ENCODE data around the gene TULP4.

TULP4 gene, protein sequence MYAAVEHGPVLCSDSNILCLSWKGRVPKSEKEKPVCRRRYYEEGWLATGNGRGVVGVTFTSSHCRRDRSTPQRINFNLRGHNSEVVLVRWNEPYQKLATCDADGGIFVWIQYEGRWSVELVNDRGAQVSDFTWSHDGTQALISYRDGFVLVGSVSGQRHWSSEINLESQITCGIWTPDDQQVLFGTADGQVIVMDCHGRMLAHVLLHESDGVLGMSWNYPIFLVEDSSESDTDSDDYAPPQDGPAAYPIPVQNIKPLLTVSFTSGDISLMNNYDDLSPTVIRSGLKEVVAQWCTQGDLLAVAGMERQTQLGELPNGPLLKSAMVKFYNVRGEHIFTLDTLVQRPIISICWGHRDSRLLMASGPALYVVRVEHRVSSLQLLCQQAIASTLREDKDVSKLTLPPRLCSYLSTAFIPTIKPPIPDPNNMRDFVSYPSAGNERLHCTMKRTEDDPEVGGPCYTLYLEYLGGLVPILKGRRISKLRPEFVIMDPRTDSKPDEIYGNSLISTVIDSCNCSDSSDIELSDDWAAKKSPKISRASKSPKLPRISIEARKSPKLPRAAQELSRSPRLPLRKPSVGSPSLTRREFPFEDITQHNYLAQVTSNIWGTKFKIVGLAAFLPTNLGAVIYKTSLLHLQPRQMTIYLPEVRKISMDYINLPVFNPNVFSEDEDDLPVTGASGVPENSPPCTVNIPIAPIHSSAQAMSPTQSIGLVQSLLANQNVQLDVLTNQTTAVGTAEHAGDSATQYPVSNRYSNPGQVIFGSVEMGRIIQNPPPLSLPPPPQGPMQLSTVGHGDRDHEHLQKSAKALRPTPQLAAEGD (N-terminal part only)

DNA sequence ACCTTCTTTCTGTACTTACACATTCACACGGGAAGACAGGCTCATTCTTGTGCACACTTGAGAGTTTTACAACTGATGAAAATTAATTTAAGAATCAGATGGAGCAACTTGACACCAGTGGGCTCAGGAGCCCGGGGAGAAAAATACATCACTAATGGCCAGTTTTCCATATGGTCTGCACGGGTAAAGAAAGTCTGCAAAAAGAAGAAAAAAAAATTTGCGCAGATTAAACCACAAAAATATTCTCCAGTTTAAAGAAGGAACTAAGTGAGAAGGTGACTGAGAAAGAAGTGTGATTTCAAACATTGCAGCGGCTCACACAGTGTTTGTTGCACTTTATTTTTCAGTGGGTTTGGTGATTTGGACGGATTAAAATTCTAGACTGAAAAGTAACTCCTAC is at the start of gene TULP4:
Gene TULP4 (plus strand): TSS at position 301 of the 400 bp plus-strand sequence. CDS start 1,552 bp downstream, outside the sequence.
- no peak for DNase-seq

DNA sequence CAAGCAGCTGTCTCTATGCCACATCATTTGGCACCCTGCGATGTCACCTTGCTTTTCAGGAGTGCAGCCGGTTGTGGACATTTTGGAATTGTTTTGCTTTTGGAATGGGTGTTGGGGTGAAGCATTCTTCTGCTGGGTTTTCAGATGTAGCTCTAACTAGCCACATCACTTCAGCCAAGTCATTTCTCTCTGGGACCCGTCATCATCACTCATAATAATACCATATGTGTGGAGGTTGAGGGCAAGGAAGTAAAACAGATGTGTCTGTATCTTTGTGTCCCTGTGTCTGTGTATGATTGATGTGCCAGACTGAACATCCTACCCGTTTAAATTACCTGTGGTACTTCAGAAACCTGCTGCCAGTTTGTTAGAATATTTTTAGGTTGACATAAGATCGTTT is 49.5 kb upstream of the TULP4 start:
- no peak for DNase-seq

DNA sequence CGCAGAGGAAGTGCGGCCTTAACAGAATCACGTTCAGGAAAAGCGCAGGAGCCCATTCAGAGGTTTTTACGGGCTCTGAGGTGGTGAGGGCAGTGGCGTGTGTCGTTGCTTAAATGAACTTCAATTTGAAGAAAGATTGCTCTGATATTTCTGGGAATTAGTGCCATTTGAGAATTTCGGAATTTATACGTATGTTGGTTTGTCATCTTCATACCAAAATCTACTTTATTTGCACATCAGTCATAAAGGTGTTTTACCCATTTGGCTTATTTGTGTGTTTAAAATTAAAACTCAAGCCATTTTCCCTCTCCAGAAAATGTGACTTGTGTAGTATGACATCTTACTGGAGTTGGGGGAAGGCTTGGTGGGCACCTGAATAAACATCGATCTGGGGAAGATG is 48.1 kb upstream of the TULP4 start:
- no peak for DNase-seq

DNA sequence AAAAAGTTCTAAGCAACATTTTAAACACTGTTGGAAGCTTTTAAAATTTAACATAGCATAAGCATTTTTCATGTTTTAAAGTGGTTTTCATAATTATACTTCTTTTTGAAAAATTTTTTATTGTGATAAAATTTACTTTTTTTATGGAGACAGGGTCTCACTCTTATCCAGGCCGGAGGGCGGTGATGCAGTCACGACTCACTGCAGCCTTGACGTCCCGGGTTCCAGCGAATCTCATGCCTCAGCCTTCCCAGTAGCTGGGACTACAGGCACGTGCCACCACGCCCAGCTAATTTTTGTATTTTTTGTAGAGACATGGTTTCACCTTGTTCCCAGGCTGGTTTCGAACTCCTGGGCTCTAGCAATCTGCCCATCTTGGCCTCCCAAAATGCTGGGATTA is 46.1 kb upstream of the TULP4 start:
- no peak for DNase-seq

DNA sequence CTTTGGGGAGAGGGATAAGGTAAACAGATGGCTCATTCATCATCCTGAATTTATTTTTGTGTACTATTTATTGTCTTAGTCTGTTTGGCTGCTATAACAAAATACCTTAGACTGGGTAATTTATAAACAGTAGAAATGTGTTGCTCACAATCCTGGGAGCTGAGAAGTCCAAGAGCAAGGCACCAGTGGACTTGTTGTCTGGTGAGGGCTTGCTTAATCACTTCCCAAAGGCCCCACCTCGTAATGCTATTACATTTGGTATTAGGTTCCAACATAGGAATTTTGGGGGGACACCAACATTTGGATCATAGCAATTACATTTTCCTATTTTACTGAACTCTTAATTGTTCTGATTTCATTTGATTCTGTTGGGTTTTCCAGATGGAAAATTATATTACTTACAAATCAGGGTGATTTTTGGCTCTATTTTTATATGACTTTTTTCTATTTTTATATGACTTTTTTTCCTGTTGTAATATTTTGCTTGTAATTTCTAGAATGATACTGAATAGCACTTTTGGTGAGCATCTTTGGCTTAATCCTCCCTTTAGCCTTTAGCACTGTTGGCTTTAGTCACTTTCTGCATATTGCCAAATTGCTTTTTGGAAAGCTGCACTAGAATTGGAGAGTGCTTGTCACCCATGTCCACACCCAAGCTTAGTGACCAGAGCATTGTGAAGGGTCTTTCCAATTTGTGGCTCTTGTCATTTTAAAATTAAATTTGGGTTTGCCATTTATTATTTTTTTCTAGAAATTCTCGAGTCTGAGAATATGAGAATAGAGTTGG is 43.7 kb upstream of the TULP4 start:
- DNase-seq = no peak

DNA sequence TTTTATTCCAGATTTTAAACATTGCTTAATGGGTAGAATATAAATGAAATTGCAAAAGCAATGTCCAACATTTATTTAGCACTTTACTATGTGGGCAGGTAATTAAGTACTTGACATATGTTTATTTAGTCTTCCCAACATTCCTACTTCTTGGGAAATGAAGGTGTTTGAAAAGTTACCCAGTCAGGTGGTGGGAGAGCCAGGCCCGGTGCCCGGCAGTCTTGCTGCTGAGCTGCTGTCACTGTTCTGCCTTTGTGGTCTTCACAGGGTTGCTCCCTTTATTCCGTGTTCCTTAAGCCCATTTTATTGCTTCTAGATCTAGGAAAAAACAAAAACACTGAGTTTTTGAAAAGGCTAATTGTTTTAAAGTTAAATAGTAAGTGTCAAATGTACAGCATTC is 42.6 kb upstream of the TULP4 start:
- DNase-seq = no peak

DNA sequence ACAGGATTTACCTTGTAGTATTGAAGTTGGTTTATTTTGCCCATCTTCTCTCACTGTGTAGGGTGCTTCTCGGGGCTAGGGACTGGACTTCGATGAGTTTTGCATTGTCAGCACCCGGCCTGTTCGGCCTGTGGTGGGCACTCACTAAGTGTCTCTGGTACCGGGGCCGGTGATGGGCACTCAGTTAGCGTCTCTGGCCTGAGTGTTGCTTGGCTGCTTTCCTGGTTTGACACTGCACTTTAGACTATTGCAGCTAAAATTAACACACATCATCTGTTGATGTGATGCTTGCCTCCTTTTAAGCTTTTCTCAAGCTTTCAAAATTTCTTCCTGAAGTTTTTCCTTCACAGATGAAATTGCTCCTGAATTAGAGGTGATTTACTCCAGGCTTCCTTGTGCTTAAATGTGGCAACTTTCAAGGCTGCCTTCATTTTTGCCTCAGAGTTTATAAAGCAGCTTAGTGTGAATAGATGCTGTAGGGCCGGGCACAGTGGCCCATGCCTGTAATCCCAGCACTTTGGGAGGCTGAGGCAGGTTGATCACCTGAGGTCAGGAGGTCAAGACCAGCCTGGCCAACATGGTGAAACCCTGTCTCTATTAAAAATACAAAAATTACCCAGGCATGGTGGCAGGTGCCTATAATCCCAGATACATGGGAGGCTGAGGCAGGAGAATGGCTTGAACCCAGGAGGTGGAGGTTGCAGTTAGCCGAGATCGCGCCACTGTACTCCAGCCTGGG is 41.7 kb upstream of the TULP4 start:
- no peak for DNase-seq

DNA sequence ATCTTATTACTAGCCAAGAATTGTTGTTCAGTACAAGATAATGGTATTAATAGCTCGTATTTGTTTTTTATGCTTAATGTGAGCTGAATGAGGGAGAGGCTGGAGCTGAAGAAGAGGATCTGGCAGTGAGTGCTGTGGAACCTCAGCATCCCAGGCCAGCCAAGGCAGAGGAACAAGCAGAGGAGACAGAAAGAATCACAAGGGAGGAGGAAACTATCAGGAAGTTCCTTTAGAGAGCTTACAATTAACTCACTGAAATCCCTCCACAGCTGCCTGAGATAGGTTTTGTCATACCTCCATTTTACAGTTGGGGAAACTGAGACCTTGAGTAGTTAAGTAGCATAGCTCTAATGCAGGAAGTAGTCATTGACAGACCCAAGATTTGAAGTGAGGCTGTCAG is 39.9 kb upstream of the TULP4 start:
- no peak for DNase-seq

DNA sequence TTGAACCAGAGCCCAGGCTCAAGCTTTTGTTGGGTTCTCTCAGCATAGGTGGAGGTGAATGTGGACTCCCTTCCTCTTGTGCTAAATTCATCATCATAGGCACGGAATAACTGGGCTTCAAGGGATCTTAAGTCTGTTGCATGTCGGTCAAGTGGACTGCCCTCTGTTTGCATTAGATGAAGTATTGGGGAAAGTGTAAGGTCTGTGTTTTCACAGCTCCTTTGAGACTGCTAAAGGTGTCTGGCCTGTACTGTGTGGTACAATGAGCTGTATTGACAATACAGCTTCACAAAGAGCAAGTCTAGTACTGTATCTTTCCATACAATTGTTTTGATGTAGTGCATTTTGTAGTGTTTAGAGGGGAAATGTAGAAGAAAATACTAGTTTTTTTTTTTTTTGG is 34.3 kb upstream of the TULP4 start:
- DNase-seq = no peak

DNA sequence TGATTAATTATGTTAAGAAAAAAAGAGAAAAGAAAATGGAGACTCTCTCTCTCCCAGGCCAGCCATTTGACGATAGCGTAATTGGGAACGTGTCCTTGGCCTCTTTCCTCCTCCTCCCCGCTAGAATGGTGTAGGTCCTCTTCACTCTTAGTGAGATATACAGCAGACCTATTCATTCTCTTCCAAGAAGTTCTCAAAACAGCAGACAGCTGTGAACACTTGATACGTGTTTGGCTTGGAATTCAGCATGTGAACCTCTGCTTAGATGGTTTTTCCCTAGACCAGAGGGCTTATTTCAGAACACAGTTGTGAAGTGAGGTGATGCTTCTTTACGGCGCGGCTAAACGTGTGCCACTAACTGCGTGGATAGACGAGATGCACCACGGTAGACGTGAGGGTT is 32.6 kb upstream of the TULP4 start:
- DNase-seq = no peak

DNA sequence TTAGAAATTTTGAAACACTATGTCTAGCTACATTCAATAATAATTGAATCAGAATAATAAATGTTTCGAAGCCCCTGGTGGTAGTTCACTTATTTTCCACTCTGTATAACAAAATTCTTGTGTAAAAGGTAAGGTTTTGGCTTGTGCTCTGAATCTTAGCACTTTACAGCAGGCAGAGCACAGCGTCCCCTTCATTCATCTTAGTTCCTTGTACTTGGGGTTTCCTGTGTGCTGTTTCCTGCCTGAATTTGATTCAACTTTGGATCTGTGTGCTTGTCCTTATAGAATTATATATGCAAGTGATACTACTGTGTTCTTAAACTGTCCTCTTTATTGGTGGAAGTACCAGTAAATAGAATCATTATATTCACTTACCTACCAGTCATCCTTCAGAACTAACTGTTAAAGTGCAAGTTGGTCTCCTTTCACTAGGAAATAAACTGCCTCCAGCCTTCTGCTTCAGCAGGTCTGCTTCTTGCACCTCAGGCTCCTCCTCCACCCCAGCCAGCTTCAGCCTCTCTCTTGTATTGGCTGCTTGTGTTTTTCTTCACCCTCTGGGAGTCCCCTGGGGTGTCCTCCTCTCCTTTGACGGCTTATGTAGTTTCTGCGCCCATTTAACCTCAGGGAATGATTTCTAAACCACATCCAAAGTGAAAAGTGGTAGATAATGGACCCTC is 28.8 kb upstream of the TULP4 start:
- no peak for DNase-seq

DNA sequence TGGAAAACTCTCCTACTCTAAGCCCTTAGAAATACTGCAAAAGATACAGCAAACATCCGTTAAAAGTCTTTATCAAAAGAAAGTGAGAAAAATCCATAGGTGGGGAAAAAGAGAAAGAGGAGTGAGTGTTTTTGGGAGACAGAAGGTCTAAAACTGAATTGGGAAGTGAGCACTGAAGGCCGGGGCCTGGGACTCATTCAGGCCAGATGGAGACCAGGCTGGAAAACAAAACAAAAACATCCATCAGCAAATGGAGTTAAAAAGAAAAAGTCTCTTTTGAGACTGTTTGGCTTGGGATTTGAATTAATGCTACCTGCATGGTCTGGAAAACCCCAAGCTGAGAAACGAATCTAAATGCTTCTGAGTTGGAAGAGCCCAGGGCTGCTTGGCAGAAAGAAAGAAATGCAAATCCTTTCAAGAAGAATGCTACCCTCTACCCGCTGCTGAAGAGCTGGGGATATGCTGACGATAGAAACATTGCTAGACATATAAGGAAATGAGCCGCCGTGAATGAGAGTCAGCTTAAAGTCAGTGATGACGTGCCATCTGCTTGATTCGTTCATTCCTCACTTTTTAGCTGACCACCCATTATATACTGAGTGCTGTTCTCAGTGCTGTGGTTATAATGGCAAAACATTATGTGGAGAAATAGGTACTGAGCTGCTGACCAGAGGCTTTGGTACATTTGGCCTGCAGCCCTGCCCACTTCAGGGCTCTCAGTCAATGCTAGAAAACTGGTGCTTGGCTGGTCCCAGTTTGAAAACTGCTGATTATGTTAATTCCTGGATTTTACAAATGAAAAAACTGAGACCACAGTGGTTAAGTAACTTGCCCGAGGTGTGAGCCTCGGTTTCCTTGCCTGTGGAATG is 28.0 kb upstream of the TULP4 start:
- DNase-seq = no peak

DNA sequence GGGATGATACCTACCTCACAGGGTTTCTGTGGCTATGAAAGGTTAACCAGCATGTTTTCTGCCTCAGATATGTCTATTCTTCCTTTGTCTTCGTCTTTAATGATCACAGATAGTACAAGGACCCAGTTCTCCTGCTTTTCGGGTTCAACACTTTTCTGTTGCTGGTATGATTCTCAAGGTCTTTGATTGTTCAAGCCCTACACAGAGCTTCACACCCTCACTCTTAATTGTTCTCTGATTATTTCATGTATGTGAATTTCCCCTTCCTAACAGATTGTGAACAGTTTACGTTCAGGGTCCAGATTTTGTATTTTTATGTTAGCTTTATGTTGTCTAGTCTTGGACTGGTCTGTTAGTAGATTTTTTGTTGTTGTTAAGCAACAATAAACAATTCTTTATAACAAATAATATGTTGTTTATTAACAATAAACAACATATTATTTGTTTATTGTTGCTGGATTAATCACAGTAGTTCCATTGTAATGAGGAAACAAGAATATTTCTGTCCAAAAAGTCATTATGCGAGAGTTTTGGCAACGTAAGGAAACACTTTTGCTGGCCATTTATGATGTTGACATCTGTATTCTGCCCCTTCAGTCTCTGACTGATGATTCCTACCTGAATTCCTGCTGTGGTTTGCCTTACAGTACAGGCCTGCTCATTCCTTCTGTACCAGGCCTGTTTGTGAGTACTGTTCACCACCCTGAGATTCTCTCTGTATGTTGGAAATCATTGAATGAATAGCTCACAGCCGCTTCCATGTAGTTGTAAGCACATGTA is 27.2 kb upstream of the TULP4 start:
- no peak for DNase-seq

DNA sequence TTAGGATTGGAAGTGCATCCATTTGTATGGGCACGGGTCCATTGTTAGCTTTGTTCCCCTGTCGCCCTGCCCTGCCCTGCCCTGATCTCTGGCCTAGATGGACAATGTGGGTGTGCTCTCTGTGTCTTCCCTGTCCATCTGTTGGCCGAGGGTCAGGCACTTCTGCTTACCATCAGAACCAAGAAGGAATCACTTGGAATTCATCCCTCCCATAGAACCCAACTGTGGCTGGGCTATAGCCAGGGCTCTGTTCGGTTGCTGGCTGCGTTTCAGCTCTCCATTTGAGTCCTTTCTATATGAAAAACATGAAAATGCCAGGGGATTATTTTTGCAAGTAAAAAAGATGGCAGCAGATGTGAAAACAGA is 26.6 kb upstream of the TULP4 start:
- DNase-seq = no peak

DNA sequence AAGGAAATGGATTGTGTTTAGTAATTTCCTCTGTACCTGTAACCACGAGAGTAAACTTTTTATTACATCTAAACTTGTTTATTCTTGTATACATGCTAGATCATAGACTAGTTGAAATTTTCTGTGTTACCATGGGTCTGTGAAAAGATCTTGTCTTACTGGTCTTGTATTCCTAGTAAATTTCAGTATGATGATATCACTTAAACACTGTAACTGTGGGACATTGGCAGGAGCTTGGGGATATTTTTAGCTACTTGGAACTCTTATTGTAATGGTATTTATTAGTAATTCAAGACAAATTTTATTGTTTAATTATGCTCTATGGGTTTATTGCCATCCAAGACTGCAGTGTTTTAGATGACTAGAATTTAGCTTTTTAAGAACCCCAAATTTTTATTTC is 25.9 kb upstream of the TULP4 start:
- DNase-seq = no peak

DNA sequence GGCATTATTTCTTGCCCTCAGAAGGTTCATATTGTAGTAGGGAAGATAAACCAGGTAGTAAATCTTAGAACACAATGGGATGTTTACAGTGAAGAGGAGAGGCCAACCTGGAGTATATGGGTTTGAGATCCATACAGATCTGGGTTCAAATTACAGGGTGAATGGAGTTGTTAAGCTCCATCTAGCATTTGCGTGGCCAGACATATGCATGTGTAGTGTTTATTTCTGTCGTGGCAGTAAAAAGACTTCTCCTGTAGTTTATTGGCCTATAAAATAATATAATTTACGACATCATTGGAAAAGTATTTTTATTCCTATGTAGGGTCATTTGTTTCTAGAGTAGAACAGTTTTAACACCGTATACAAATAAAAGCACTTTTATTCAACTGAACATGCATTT is 25.2 kb upstream of the TULP4 start:
- DNase-seq = no peak

DNA sequence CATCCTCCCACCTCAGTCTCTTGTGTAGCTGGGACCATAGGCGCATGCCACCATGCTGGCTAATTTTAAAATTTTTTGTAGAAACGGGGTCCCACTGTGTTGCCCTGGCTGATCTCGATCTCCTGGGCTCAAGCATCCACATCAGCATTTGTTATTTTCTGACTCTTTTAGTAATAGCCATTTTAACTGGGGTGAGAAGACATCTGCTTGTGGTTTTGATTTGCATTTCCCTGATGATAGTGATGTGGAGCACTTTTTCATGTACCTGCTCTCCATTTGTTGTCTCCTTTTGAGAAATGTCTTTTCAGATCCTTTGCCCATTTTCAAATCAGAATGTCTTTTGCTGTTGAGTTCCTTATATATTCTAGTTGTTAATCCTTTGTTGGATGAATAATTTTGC is 22.2 kb upstream of the TULP4 start:
- DNase-seq = no peak

DNA sequence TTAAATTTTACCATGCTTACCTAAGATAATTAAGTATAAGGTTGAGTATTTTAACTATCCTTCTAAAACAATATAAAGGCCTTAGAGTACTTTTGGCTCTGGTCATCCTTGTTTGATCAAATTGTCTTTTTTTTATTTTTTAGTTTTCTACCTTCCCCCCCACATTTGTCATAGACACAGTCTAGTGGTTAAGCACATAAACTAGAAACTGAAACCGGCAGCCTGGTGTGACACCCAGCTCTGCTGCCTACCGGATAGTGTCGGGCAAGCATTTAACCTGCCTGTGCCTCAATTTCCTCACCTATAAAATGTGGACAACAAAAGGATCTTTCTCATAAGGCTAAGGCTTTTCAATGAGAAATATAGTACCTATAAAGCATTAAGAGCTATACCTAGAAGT is 21.6 kb upstream of the TULP4 start:
- no peak for DNase-seq

DNA sequence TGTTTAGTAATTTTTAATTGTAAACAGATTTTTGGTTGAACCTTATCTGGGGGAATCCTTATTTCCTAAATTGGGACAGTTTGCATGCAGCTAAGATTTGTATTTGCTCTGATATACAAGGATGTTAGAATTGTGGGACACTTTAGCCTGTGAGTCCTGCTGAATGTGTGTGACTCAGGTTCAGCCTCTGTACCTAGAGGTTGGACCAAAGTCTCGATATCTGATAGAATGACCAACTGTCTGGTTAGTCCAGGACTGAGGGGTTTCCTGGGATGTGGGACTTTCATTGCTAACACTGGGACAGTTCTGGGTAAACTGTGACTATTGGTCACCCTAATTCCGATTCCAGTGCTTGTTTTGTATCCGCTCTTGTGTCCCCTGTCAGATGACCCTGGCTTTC is 20.2 kb upstream of the TULP4 start:
- DNase-seq = no peak

DNA sequence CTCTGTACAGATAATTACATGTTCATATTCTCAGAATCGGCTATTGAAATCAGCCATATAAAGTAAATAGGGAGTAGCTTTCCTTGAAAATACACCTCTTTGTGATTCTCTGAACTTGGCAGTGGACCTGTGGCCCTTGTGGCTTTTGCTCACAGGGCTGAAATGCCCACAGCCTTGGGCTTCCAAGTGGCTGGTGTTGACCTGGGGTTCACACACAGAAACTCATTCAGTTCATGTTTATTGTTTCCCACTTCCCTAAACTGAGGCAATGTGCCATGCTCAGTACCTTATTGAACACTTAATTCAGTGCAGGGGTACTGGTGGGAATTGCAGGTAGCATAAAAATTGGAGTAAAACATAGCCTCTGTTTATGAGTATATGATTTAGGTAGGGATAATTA is 19.1 kb upstream of the TULP4 start:
- DNase-seq = no peak

Data from NCI-H1436 (cell line).